NCI-H526 (cell line): Measurements from ENCODE around the gene PLEKHJ1.

ENCODE experiments used
- DNase-seq, 2 experiments: peaks; one replicate each; lab custom pipeline; 2025; lab: John Stamatoyannopoulos, UW

Gene PLEKHJ1

DNA sequence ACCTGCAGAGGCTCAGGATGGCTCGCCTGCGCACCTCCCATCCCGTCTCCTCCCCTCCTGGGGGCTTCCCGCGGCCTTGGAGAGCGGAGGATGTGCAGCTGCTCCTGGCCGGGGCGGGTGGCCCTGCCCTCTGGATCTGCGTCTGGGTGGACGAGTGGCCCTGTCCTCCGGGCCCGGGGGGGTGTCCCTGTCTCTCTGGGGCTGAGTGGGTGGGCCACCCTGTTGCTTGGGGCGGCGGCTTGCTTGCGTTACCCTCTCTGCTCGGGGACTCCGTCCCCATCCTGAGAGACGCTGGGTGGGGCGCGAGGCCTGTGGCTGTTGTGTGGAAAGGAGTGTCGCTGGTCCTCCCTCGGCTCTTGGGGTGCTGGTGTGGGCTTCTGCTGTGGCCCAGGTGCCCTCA is 37.8 kb downstream of the PLEKHJ1 start:
- DNase-seq, result no peak

GRCh38 chr19:2197270-2197669 is 38.9 kb downstream of the PLEKHJ1 start:
- DNase-seq, result no peak

DNA sequence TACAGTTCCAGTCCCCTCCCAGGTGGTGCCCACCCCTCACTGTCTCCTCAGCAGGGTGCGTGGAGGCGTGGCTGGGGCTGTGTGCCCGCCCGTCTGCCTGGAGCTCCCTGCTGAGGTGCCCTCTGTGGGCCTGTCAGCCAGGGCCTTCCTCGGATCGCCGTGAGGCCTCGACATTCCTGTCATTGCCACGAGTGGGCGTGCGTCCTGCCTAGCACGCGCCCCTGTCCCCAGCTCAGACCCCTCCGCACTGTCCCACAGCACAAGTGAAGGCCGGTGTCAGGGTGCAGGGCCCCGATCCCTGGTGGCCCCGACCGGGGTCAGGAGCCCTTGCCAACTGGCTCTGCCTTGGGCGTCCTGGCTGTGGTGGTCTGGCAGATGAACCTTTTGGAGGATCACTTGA is 40.2 kb downstream of the PLEKHJ1 start:
- no peak for DNase-seq

- no peak for DNase-seq
Measured at GRCh38 chr19:2195361-2195760, 40.8 kb downstream of the PLEKHJ1 start.

DNA sequence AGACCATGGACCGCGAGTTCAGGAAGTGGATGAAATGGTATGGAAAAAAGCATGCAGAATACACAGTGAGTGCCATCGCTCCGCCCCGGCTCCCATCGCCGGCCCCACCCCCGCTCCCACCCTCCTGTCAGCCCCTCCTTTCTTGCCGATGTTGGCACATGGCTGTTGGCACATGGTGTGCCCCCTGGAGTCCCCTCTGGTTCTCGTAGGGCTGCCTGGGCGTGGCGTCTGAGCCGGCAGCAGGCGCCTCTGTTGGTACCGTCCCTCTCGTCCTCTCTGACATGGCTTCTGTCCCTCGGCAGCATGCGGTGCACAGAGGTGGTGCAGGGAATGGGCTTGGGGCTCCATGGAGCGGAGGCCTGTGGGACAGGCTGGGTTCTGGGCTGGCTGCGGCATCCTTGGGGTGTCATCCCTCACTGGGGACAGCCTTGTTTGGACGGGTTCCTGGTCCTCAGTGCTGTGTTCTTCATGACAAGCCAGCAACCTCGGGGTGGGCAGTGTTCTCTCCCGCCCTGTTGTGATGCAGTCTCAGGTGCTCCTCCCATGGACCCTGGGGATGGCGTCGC is 41.5 kb downstream of the PLEKHJ1 start:
- no peak for DNase-seq

GRCh38 chr19:2193807-2194206 is 42.3 kb downstream of the PLEKHJ1 start:
- DNase-seq, result no peak

DNA sequence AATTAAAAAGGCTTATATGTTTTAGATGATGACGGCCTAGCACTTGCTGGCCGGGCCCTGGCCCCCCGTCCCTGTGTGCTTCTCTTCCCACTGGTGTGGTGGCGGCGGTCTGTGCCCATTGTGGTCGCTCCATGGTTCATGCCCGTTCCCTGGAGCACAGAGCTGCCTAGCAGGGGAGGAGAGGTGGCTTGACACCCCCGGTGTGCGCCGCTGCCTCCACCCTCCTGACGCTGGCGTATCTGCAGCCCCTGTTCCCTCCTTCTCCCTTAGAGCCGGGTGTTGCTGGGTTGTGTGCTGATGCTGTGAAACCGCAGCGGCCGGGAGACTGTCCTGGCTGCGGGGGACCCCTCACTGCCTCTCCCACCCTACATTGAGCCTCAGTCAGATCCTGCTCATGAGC is 43.3 kb downstream of the PLEKHJ1 start:
- DNase-seq, result no peak

GRCh38 chr19:2191456-2192310 is 44.4 kb downstream of the PLEKHJ1 start:
- no peak for DNase-seq

DNA sequence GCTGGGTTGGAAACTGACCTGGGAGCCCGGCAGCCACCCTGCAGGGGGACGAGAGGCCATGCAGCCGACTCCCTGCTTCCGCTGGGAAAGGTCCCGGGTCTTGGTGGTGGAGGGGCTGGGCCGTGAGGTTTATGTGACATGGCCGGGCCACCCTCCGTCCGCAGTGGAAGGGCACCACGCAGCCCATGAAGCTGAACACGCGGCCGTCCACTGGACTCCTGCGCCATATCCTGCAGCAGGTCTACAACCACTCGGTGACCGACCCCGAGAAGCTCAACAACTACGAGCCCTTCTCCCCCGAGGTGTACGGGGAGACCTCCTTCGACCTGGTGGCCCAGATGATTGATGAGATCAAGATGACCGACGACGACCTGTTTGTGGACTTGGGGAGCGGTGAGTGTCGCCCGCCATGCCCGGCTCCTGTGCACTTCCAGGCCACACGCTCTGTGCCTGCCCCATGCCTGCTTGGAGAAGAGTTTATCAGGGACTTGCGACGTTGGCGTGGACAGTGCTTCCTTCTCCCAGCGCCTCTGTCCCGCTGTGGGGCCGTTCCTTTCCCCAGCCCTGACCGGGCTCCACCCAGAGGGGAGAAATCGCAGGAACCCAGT is 45.2 kb downstream of the PLEKHJ1 start:
- no peak for DNase-seq

DNA sequence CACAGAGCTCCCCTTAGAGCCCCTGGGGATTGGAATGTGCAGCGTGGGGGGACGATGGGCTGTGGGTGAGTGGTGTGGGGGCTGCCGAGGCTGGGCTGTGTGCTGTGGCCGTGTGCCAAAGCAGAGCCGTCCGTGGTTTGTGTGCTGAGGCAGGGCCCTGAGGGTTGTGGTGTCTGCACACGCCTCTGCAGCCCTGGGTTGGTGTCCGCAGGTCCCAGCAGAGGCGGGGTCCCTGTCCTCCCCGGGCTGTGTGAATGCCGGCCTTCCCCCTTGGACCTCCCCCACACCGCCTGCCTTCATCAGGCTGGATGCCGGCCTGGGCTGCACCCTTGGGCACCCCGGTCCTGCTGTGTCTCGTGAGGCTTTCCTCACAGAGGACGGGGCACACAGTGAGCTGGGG is 46.2 kb downstream of the PLEKHJ1 start:
- no peak for DNase-seq

GRCh38 chr19:2188708-2189385 is 47.3 kb downstream of the PLEKHJ1 start:
- DNase-seq, result no peak

DNA sequence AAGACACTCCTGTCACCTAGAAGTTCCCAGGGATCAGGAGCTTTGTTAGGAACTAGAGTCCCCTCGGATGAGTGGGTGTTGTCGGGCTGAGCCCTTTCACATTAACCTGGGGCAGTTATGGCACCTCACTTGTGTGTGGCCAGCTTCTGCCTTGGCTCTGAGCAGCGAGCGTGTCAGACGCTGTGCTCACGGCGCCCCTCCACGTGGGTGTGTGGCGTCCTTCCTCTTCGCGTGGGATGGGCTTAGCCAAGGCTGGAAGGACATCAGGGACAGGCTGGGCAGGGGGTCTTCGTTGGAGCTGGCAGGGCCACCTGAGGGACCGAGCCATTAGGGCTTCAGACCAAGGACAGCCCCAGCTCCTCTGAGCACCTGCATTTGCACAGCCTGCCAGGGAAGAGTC is 49.0 kb downstream of the PLEKHJ1 start:
- DNase-seq, result no peak

- no peak for DNase-seq
Measured at GRCh38 chr19:2186071-2186846, 49.9 kb downstream of the PLEKHJ1 start.

- DNase-seq, result no peak
Measured at GRCh38 chr19:2185734-2186070, 50.4 kb downstream of the PLEKHJ1 start.

GRCh38 chr19:2184422-2184975 is 51.6 kb downstream of the PLEKHJ1 start:
- DNase-seq, result no peak
